HS-27A (cell line): ENCODE measurements around the gene SMU1.

Experiments
- DNase-seq: peaks from one replicate; pipeline ENCODE4 v3.0.0-alpha.2; 2012; ENCODE audit warnings: low read depth, missing footprints

SMU1 gene

DNA sequence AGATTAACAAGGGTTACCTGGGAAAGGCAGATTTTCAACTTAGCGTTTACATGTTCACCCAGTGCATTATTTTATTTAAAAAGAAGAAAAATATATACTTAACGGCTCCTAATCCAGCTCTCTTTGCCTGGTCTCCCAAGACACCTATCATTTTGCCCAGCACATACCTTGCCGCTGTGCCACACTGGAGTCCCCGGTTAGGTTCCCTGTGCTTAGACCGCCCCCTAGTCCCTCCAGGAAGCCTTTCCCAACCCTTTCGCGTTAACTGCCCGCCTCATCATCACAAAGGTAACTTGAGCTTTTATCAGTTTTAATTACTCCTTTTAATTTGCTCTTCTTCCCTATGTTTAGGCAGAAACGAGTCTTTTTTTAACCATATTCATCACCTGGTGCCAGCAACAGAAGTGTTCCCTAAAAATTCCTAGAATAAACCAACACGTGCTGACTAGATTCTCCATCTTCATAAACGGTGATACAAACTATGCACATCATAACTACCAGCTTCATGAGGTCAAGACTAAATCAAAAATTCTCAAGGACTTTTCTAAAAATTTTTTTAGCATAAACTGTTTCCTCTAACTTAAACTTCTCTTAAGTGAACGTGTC lies 31.7 kb downstream of the SMU1 start:
- DNase-seq = no peak

GRCh38 chr9:33044162-33044673 lies 32.3 kb downstream of the SMU1 start:
- no peak for DNase-seq

- no peak for DNase-seq
These were observed 32.8 kb downstream of the SMU1 start for GRCh38 chr9:33043671-33044070.

- no peak for DNase-seq
These were observed 34.0 kb downstream of the SMU1 start for GRCh38 chr9:33042473-33042872.

DNA sequence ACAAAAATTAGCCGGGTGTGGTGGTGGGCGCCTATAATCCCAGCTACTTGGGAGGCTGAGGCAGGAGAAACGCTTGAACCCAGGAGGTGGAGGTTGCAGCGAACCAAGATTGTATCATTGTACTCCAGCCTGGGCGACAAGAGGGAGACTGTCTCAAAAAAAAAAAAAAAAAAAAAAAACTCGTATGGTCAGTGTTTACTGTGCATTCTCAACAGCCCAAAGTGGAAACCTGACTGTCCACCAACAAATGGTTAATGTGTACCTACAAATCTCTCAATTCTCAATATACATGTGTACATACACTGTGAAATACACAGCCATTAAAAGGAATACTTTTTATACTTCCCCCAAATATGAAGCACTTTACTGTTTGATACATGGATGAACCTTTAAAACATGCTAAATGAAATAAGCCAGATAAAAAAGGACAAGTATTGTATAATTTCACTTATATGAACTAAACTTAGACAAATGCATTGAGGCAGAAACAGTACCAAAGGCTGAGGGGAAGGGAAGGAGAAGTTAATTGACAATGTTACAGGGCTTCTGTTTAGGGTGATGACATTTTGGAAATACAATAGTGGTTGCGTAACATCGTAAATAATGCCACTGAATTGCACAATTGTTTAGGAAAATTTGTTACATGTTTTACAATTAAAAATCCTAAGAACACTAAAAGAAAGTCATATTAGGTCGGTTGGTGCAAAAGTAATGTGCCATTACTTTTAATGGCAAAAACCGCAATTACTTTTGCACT lies 34.9 kb downstream of the SMU1 start:
- no peak for DNase-seq

- DNase-seq = no peak
These were observed 35.6 kb downstream of the SMU1 start for GRCh38 chr9:33040792-33041431.

- DNase-seq = no peak
These were observed 43.6 kb downstream of the SMU1 start for GRCh38 chr9:33032865-33033264.

GRCh38 chr9:33032292-33032691 lies 44.2 kb downstream of the SMU1 start:
- no peak for DNase-seq

- no peak for DNase-seq
These were observed 46.2 kb downstream of the SMU1 start for GRCh38 chr9:33030285-33030684.

DNA sequence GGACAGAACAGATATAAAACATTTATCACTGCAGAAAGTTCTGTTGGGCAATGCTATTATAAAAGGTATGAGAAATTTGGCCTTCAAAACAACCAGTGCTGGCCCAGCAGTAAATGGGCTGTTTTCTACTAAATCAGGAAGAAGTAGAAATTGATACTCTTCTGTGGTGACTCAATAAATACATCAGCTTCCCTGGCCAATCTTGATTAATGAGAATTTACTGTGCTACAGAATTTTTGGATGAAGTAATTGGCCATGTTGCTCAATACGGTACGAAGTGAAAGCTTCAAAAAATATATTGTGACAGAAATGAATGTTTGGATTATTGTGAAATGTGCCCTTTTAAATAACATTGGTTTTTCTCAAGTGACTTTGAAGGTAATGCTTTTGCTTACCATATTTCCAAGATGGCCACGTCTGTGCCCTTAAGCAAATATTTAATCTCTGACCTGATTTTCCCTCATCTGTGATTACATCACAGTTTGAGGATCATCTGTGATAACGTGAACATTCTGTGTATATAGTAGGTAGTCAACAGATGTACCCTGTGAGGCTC lies 47.2 kb downstream of the SMU1 start:
- no peak for DNase-seq

GRCh38 chr9:33025572-33026342 lies 50.7 kb downstream of the SMU1 start:
- DNase-seq = no peak

DNA sequence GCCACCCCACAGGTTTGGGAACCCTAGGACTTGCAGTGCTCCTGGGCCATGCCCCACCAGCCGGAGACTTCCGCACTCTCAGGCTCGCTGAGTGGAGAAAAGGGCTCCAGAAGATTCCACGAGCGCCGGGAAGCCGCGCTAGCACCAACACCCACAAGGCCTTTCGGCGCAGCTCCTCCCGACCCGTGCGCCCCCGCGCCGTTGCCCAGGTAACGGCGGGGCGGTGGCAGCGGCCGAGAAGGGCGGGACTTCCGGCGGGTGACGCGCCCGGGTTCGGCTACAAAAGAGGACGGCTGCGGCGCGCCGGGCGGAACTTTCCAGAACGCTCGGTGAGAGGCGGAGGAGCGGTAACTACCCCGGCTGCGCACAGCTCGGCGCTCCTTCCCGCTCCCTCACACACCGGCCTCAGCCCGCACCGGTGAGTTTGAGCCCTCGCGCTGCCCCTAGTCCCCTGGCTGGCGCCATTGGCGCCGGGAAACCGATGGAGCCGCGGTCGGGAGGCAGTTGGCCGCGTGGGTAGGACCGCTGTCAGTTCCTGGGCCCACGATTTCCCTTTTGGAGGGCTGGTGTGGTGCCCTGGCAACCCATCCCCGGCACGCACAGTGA lies 51.4 kb downstream of the SMU1 start, which contains the start of gene DNAJA1:
Gene DNAJA1 (plus strand): TSS at position 308 of the 606 bp plus-strand sequence. CDS start 1,212 bp downstream, outside the sequence.
- peak; percentile 88 for DNase-seq

DNA sequence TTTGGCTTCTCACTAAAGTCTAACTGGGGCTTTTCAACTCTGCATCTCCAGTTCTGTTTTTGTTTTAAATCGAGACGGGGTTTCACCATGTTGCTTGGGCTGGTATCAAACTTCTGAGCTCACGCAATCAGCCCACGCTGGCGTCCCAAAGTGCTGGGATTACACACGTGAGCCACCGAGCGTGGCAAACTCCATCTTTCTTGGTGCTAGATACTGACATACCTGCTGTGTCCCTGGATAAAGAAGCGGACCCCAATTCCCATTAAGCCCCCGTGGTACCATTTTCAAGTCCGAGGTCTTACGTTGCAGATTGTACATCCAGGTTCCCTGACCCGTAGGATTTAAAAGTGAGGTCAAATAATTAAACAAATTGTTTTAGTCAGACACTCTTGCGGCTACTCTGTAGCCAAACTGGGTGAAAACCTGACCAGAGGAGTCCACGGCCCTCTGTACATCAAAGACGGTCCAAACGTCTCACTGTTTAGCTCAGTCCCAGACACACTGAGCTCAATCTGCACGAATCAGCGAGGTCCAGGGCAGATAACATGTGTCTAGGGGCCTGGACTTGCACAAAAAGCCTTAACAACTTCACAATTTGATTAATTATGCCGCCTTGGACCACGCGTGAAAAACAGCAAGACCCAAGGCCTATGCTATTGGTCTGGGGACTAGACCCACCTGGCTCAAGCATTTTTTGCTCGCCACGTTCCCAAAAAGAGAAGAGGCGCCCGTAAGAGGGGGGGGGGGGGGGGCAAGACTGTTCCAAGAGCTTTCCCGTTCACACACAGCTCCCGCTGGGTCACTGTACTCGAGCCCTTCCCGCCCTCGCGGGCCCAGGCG lies 52.1 kb downstream of the SMU1 start:
- DNase-seq = no peak

DNA sequence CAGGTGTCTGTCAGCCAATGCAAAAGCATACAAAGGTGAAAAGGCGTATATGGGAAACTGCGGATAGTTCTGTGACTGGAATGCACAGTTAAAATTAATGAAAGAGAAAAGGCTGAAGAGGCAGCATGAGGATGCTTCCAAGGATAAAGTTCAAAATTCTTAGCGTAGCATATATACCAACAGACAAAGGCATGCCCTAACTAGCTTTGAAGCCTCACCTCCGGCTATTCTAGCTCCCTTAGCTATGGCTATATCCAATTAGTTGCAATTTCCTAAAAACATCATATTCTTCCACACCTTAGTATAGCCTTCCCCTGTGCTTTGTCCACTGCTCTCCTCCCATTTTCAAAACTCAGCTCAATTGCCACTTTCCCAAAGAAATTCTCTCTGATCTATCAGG lies 52.8 kb downstream of the SMU1 start:
- no peak for DNase-seq

DNA sequence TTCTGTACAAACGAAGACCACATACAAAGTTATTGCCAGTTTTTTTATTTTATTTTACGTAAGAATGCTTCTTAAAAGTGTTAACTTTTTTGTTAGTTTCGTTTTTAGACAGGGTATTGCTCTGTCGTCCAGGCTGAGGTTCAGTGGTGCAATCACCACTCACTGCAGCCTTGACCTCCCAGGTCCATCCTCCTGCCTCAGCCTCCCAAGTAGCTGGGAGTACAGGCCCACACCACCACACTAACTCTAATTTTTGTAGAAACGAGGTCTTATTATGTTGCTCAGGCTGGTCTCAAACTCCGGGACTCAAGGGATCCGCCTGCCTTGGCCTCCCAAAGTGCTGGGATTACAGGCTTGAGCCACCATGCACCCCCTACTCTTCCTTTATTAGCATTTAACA lies 53.7 kb downstream of the SMU1 start:
- no peak for DNase-seq

DNA sequence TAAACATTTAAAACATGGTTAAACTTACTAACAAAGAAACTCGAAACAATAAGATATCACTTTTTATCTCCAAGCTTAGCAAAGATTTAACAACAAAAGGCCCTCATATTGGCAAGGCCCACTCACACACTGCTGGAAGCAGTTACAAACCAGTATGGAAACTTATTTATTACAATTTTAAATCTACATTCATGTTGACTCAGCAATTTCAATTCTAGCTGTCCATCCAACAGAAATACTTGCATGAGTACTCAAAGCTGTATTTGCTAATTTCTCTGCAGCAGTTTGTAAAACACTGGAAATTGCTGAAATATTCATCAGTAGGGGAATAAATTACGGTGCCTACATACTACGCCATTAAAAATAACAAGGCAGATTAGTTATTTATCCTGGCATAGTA lies 54.2 kb downstream of the SMU1 start:
- DNase-seq = no peak

DNA sequence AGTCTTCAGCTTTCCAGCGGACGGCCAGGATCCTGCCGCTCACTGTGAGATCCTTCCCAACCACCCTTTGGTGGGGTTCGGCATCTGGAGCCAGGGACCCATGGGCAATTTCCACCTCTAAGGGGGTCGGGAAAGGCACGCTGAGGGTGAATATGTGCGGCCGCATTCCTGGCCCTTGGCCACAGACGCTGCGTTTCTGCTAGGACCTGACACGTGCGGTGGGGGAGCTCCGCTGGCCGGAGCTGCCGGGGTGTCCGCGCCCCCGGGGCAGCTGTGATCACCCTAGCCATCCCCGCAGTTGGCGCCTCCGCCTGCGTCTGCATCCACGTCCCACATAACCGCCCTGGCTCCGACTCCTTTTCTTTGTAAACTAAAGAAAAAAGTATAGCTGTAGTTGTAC lies 56.7 kb downstream of the SMU1 start:
- DNase-seq = no peak

GRCh38 chr9:33017283-33018041 lies 59.0 kb downstream of the SMU1 start:
- DNase-seq = no peak

DNA sequence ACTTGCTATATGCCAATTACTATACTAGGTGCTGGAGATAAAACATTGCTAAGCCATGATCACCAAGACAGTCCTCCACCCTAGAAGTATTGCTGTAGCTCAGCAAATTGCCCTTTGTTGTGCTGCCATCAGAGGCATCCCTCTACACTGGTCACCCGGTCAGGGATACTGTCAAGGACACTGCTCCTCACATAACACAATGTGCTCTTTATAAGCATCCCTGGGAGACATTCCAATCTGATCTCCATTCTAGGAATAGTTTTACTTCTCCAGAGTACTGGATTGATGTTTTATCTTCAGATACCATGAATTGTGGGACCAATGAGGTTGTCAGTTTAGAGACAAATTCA lies 61.8 kb downstream of the SMU1 start:
- no peak for DNase-seq
